ENCODE data around the gene FUOM.

The FUOM gene

DNA sequence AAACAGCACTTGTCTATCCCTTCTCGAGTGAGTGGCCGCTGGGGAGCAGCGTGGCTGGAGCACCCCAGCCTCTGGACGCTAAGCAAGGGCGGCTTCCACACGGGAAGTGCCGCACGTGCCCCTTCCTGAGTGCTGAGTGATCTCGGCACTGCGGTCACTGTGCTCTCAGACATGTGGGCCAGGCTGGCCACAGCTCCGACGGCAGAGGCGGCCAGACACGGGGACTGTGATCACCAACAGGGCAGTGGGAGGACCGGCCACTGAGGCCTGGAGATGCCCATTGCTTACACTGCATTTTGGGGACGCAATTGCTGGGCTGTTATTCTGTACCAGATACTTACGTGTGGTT lies 8.3 kb upstream of the FUOM start:
- no peak for DNase-seq

- DNase-seq: no peak
Measured at GRCh38 chr10:133365461-133366129, 7.8 kb upstream of the FUOM start.

DNA sequence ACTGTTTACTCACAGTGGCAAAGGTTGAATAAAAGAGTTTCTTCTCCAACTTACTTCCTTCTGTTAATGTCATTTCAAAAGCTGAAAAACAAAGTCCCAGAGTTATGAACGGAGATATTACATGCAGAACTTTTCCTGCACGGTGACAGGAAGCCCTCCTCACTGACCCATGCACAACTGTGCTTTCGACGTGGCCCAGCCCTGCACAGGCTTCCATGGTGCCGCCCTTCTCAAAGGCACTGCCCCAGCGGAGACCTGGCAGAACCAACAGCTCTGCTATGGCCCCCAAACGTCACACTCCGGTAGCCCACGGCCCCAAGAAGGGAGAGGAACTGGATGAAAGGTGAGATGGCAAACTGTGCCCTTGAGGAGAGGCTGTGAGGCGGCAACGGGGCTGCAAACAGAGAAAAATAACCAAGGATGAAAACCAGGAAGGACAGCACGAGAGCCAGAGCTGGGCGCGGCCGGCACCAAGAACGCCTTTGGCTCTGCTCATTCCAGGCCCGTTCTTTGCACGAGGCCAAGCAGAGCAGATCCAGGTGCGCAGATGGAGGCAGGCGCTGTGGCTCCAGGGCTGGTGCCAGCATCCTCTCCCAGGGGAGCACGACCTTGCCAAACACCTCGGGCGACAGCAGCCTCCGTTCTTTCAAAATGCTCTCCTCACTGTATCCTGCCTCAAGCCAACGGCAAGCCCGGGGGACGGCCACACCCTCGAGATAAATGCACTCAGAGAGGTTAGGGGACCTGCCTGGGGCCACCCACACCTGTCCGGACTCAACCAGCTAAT lies 7.0 kb upstream of the FUOM start:
- DNase-seq: no peak

DNA sequence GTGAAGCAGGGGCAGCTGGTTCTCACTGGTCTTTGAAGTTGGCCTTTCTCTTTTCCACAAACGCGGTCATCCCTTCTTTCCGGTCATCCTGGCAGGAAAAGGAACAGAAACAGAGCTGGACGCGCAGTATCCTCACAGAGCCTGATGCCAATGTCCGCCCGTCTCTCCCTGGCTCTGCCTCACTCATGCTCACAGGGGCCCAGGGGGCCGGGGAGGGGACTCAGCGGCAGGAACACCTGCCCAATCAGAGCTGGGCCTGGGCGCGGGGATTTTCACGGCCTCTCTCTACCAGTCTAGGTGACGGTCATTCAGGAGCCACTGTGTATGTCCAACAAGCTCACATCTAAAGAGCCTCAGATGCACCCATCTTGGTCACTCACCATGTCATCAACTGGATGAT lies 5.0 kb upstream of the FUOM start:
- DNase-seq: no peak

GRCh38 chr10:133361773-133362441 lies 4.1 kb upstream of the FUOM start:
- DNase-seq: no peak

- no peak for DNase-seq
Measured at GRCh38 chr10:133361227-133361626, 3.4 kb upstream of the FUOM start.

- DNase-seq: no peak
Measured at GRCh38 chr10:133359972-133360610, 2.3 kb upstream of the FUOM start.

- DNase-seq: no peak
Measured at GRCh38 chr10:133359554-133359971, 1.7 kb upstream of the FUOM start.

DNA sequence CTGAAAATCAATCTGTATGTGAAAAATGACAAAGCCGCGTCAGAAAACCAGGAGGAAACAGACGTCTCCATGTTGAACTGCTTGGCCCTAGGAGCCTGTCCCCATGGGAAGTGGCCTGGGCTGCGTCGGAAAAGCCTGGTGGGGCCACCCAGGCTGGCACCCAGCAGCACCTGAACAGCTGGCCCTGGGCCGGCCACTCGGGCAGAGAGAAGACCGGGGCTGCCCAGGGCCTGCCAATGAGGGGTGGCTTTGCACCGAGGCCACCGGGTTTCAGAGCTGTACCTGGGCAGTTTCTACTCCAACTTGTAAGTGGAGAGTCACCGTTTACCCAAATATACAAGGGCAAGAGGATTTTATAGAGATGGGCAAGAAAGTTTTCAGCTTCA lies 1.1 kb upstream of the FUOM start:
- no peak for DNase-seq

DNA sequence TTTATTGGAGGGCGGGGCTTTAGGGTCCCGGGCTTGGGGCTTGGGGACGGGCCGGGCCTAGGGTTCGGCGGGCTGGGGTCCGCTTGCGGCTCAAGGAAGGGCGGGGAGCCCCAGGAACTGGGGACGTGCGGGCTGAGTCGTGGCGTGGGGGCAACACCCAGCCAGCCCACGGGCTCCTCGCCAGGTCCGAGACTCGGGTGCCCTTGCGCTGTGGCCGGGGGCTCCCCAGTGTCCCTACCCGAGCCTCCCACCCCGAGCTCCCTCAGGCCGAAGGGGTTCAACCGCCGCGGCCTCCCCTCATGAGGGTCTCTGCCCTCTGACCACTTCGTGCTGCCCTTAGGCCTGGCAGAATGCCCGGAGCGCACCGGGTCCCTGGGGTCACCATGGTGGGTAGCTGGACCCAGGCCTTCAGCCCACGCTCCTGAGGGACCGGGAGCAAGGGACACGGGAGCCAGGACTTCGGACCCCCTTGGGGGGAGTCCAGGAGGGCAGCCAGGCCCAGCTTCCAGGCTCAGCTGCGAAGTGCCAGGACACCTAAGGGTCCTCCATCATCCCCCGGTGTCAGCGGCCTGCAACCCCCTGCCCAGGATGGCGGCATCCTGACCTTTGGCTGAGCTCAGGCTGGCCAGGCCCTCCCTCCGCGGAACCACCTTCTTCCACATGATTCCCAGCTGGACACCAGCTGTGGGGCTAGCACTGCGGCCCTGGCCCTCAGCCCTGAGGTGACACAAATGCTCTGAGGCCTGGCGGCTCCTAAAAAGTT lies 524 bp upstream of the FUOM start:
- DNase-seq: no peak

DNA sequence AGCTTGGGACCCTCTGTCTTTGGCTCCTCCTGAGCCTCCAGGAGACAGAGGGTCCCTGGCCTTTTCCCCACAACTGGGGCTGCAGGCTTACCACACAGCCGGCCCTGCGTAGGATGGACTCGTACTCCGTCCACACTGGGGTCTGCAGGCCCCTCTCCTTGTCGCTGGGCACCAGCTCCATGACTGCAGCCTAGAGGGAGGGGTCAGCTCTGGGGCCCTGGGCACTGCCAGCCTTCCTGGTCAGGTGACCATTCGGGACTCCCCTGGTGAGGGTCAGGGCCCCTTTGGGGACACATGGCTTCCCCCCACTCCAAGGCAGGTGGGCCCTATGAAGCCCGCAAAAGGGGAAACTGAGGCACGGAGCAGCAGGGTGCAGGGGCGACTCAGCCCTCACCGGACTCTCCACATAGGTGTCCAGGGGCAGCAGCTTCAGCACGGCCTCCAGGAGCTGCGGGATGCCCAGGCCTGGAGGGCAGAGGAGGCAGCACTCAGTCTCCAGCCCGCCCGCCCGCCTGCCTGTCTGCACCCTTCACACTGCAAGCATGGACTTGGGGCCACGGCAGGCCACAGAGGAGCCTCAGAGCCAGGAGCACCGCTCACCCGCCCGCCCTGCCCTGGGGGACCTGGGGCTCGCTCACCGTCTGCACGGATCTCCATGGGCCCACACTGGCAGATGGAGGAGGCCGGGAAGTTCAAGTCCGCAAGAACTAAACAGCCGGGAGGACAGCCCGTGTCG lies 1.1 kb downstream of the FUOM start:
- DNase-seq: no peak

DNA sequence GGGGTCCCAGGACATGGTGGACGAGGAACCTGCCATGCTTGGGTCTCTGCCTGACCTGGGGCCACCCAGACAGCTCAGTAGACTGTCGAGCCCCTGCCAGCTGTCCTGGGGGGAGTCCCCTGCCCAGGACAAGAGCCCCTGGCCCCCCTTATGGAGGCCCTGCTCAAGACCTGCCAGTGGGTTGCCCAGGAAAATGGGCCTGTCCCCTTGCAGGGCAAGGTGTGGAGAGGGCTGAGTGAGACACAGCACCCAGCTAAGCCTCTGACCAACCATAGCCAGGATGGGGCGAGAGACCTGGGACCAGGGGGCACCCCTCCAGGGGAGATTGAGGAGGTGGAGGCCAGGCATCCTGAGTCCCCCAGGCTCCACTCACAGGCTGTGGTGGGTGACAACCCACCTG lies 1.8 kb downstream of the FUOM start:
- no peak for DNase-seq

- DNase-seq: no peak
Measured at GRCh38 chr10:133355266-133355665, 2.6 kb downstream of the FUOM start.

- DNase-seq: no peak
Measured at GRCh38 chr10:133354672-133355240, 3.1 kb downstream of the FUOM start.

DNA sequence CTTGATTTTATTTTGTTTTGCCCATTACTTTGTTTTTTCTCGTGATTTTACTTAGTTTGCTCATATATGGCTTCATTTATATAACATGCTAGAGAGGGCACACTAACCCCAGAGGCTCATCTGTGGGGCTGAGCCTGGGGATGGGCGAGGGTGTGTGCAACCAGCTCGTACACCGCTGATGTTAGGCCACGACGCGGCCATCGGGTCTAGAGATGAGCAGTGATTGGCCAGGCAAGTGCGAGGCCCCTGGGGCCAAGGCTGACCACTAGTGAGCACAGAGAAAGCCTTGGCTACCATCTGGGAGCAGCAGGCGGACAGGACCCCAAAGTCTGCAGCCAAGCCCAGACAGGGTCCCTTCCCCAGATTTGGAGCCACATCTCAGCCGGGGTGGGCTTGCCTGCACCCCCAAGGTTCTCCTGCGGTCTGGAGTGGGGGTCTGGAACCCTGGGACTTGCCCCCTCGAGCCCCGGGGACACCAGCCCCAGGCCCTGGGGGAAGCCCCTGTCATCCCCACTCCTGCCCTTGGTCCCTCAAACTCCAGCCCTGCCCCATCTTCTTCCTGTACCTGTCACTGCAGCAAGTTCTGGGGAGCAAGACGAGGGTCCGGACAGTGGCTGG lies 3.7 kb downstream of the FUOM start:
- no peak for DNase-seq

- no peak for DNase-seq
Measured at GRCh38 chr10:133353202-133353959, 4.4 kb downstream of the FUOM start.

GRCh38 chr10:133351408-133352318 lies 6.2 kb downstream of the FUOM start:
- DNase-seq: no peak

- no peak for DNase-seq
Measured at GRCh38 chr10:133350950-133351329, 6.9 kb downstream of the FUOM start.

GRCh38 chr10:133350283-133350949 lies 7.4 kb downstream of the FUOM start:
- DNase-seq: no peak
